Panc1 (cell line): Measurements from ENCODE around the gene SENP7. TPM values are rescaled to one million over a fixed set of nuclear protein-coding genes. Genes with fewer than 3 reads are reported as not detected.
"Not testable (repeated sequence)": the region's sequence is repeated elsewhere in the genome, so short reads cannot be mapped to it uniquely, and the experiment has no call there.

Experiments used
- ATAC-seq: fragments of 200-7000 bp; cut with Tn5 transposase; 2 replicates; pipeline ENCODE4 v1.9.1; 2020; ENCODE audit warnings: mild to moderate bottlenecking, moderate library complexity
- BruUV-seq: library from RNA; stranded (reverse); fragments of 400-500 nt; replicated peaks from 2 replicates; lab custom pipeline; 2021; lab: Mats Ljungman, UMichigan
- CTCF ChIA-PET: fragments of 300-600 bp; sonication (Branson Sonifier 250); formaldehyde crosslinking; loops from one replicate; lab custom pipeline; 2022; ENCODE audit warnings: antibody characterized with exemption; lab: Charles Lee
- POLR2A ChIA-PET: fragments of 300-600 bp; sonication (Branson Sonifier 250); formaldehyde crosslinking; loops from one replicate; lab custom pipeline; 2022; ENCODE audit warnings: antibody characterized with exemption; lab: Charles Lee
- DNase-seq: peaks from one replicate; pipeline ENCODE4 v3.0.0-alpha.2; 2010; ENCODE audit warnings: low read depth, low spot score
- H3K27ac ChIP-seq: 2 replicates; pipeline ENCODE4 v1.5.1; 2011; ENCODE audit warnings: mild to moderate bottlenecking, low read length, inconsistent platforms
- H3K27me3 ChIP-seq: fragments of 200-500 bp; sonication (Bioruptor generic); 2 replicates; pipeline ENCODE4 v1.6.0; 2014; ENCODE audit warnings: low read length, inconsistent platforms; ENCODE audit not compliant: control insufficient read depth, insufficient read depth
- H3K36me3 ChIP-seq: fragments of 200-500 bp; sonication (Bioruptor generic); 2 replicates; pipeline ENCODE4 v1.5.1; 2014; ENCODE audit warnings: inconsistent platforms, mild to moderate bottlenecking, low read length, moderate library complexity; ENCODE audit not compliant: control insufficient read depth, insufficient read depth
- H3K4me1 ChIP-seq: 2 replicates; pipeline ENCODE4 v1.5.1; 2011; ENCODE audit warnings: inconsistent platforms, mild to moderate bottlenecking, low read length, moderate library complexity; ENCODE audit not compliant: control insufficient read depth, insufficient read depth
- H3K4me3 ChIP-seq, 2 experiments: 2 replicates each; pipeline ENCODE4 v1.5.1; 2011 to 2012; ENCODE audit warnings: low read depth in 2 of 2, low read length in 2 of 2, mild to moderate bottlenecking in 2 of 2, inconsistent platforms in 1 of 2, moderate library complexity in 1 of 2
- H3K9me3 ChIP-seq: fragments of 200-500 bp; sonication (Bioruptor generic); 2 replicates; pipeline ENCODE4 v1.5.1; 2014; ENCODE audit warnings: low read depth, mild to moderate bottlenecking, inconsistent platforms, low read length, moderate library complexity; ENCODE audit not compliant: control insufficient read depth, insufficient read depth
- POLR2AphosphoS5 ChIP-seq: IDR thresholded peaks from 2 replicates; pipeline ENCODE4 v1.6.1; 2012; ENCODE audit warnings: mild to moderate bottlenecking, low read depth, low read length, moderate library complexity
- SIN3A ChIP-seq: IDR thresholded peaks from 2 replicates; pipeline ENCODE4 v1.6.1; 2012; ENCODE audit warnings: low read depth, mild to moderate bottlenecking, low read length, moderate library complexity, borderline replicate concordance; ENCODE audit not compliant: insufficient read depth
- TCF7L2 ChIP-seq: IDR thresholded peaks from 2 replicates; pipeline ENCODE4 v1.6.1; 2011; ENCODE audit warnings: mild to moderate bottlenecking, low read depth, low read length, inconsistent platforms
- in situ Hi-C: cut with HindIII; loops from 2 replicates; pipeline ENCODE4 v1.10.0; 2016; ENCODE audit warnings: low sequenced_read_pairs, low pct_unique_long_range_greater_than_20kb
- intact Hi-C: fragments of 100-400 bp; cut with micrococcal nuclease; formaldehyde crosslinking; loops from one replicate; pipeline ENCODE4 v1.10.0; 2022; ENCODE audit not compliant: unreplicated experiment
- total RNA-seq: library from RNA; stranded (reverse); gene quantifications from one replicate; pipeline ENCODE4 v1.2.1, GENCODE V29; 2021; ENCODE audit not compliant: unreplicated experiment
- TF ChIP-seq, protein P1 (sequence below), 2 experiments: IDR thresholded peaks; 2 replicates each; pipeline ENCODE4 v1.6.1; 2011 to 2012; ENCODE audit warnings: low read depth in 2 of 2, control low read depth in 1 of 2, low read length in 1 of 2, mild to moderate bottlenecking in 1 of 2, moderate library complexity in 1 of 2; ENCODE audit not compliant: insufficient read depth in 1 of 2
- TF ChIP-seq, protein P2 (sequence below): fragments of 450-650 bp; IDR thresholded peaks from 2 replicates; pipeline ENCODE4 v1.5.1; 2017; ENCODE audit warnings: mild to moderate bottlenecking

The SENP7 gene
- total RNA-seq, 1 experiment from 2014 or later = 10.1 TPM

DNA sequence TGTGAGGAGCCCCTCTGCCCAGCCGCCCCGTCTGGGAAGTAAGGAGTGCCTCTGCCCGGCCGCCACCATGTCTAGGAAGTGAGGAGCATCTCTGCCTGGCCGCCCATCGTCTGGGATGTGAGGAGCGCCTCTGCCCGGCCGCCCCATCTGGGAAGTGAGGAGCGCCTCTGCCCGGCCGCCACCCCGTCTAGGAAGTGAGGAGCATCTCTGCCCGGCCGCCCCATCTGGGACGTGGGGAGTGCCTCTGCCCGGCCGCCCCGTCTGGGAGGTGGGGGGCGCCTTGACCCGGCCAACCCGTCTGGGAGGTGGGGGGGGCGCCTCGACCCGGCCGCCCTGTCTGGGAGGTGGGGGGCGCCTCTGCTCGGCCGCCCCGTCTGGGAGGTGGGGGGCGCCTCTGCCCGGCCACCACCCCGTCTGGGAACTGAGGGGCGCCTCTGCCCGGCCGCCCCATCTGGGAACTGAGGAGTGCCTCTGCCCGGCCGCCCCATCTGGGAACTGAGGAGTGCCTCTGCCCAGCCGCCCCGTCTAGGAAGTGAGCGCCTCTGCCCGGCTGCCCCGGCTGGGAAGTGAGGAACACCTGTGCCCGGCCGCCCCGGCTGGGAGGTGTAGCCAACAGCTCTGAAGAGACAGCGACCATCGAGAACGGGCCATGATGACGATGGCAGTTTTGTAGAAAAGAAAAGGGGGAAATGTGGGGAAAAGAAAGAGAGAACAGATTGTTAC, 38.5 kb upstream of the SENP7 start:
- ATAC-seq, POLR2A ChIA-PET, H3K4me1 ChIP-seq, CTCF ChIA-PET, DNase-seq, intact Hi-C loops, H3K27me3 ChIP-seq, H3K4me3 ChIP-seq, H3K36me3 ChIP-seq, in situ Hi-C loops, H3K9me3 ChIP-seq, BruUV-seq, H3K27ac ChIP-seq: not testable (repeated sequence)

DNA sequence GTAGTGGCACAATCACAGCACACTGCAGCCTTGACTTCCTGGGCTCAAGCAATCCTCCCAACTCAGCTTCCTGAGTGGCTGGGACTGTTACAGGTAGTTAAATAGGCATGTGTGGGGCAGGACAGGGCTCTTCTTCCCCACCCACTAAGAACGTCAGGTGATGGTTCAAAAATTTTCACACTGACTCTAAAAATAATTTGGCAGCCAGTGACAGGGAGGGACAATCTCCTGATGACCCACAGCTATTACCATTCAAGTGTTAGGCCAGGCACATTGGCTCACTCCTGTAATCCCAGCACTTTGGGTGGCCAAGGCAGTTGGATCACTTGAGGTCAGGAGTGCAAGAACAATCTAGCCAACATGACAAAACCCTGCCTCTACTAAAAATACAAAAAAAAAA, 36.5 kb upstream of the SENP7 start:
- POLR2A ChIA-PET = no interaction called here
- no peaks in the 10 kb centered on the region for H3K4me1 ChIP-seq
- BruUV-seq = no TSS peak
- H3K4me3 ChIP-seq = no peak overlapping the region
- H3K27me3 ChIP-seq = no peaks in the 10 kb centered on the region; the same call in 1 of the 2 replicates
- intact Hi-C loops = no loop called here
- CTCF ChIA-PET = interaction anchor here (0.7 kb wide), 1 partner anchor 12 kb away, joined by 3 read pairs; no protein-coding TSS in a partner anchor
- no peaks in the 10 kb centered on the region for H3K9me3 ChIP-seq
- H3K36me3 ChIP-seq = no peaks in the 10 kb centered on the region
- in situ Hi-C loops = no loop called here
- no peak overlapping the region for H3K27ac ChIP-seq
- no peak for DNase-seq
- no peak for ATAC-seq
- TF ChIP-seq, protein P1, sequence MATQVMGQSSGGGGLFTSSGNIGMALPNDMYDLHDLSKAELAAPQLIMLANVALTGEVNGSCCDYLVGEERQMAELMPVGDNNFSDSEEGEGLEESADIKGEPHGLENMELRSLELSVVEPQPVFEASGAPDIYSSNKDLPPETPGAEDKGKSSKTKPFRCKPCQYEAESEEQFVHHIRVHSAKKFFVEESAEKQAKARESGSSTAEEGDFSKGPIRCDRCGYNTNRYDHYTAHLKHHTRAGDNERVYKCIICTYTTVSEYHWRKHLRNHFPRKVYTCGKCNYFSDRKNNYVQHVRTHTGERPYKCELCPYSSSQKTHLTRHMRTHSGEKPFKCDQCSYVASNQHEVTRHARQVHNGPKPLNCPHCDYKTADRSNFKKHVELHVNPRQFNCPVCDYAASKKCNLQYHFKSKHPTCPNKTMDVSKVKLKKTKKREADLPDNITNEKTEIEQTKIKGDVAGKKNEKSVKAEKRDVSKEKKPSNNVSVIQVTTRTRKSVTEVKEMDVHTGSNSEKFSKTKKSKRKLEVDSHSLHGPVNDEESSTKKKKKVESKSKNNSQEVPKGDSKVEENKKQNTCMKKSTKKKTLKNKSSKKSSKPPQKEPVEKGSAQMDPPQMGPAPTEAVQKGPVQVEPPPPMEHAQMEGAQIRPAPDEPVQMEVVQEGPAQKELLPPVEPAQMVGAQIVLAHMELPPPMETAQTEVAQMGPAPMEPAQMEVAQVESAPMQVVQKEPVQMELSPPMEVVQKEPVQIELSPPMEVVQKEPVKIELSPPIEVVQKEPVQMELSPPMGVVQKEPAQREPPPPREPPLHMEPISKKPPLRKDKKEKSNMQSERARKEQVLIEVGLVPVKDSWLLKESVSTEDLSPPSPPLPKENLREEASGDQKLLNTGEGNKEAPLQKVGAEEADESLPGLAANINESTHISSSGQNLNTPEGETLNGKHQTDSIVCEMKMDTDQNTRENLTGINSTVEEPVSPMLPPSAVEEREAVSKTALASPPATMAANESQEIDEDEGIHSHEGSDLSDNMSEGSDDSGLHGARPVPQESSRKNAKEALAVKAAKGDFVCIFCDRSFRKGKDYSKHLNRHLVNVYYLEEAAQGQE (IDR thresholded peaks at IDR 0.05; ENCODE audit: insufficient read depth in 1 of 2, low read depth in 2 of 2, low read length in 1 of 2) = no peak
- TF ChIP-seq TCF7L2 (no peak), SIN3A (no peak), POLR2AphosphoS5 (no peak)
- TF ChIP-seq, protein P2, sequence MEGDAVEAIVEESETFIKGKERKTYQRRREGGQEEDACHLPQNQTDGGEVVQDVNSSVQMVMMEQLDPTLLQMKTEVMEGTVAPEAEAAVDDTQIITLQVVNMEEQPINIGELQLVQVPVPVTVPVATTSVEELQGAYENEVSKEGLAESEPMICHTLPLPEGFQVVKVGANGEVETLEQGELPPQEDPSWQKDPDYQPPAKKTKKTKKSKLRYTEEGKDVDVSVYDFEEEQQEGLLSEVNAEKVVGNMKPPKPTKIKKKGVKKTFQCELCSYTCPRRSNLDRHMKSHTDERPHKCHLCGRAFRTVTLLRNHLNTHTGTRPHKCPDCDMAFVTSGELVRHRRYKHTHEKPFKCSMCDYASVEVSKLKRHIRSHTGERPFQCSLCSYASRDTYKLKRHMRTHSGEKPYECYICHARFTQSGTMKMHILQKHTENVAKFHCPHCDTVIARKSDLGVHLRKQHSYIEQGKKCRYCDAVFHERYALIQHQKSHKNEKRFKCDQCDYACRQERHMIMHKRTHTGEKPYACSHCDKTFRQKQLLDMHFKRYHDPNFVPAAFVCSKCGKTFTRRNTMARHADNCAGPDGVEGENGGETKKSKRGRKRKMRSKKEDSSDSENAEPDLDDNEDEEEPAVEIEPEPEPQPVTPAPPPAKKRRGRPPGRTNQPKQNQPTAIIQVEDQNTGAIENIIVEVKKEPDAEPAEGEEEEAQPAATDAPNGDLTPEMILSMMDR = no peak

DNA sequence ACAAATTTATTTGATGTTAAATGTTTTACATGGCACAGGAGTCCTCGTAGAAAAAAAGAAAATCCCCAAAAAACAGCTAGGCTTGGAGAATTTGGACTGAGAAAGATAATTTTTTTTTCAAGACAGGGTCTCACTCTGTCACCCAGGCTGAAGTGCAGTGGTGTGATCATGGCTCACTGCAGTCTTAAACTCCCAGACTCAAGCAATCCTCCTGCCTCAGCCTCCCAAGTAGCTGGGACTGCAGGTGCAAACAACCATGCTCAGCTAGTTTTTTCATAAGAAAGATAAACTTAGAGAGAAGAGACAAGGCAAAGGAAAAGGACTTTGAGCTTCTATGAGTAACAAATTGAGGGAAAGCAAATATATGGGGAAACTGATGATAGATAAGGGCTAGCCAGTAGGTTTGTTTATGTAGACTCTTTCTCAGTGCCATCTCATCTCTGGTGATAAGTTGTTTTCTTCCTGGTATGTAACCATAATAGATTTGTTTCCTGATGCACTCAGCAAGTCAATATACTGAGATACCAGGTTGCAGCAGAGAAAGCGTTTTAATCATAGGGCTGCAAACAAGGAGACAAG, 35.6 kb upstream of the SENP7 start:
- in situ Hi-C loops = no loop called here
- Histone ChIP-seq H3K9me3 (no peaks in the 10 kb centered on the region), H3K27me3 (no peaks in the 10 kb centered on the region; the same call in 1 of the 2 replicates), H3K4me3 (no peak overlapping the region), H3K4me1 (no peaks in the 10 kb centered on the region), H3K36me3 (no peaks in the 10 kb centered on the region), H3K27ac (no peak overlapping the region)
- CTCF ChIA-PET = interaction anchor here (0.5 to 0.7 kb wide), 2 partner anchors 13 to 25 kb away, joined by 3 read pairs; partner anchors contain the start of gene PCNP
- intact Hi-C loops = no loop called here
- TF ChIP-seq TCF7L2 (no peak), POLR2AphosphoS5 (no peak), SIN3A (no peak)
- TF ChIP-seq, protein P1 (IDR thresholded peaks at IDR 0.05; ENCODE audit: insufficient read depth in 1 of 2, low read depth in 2 of 2, low read length in 1 of 2) = no peak
- TF ChIP-seq, protein P2 = no peak
- POLR2A ChIA-PET = interaction anchor here (0.6 kb wide), 1 partner anchor 22 kb away, joined by 14 read pairs; no protein-coding TSS in a partner anchor
- ATAC-seq = no peak
- DNase-seq = no peak
- BruUV-seq = no TSS peak
